PC-3 (cell line): ENCODE measurements around the gene SLC30A3. TPM values are rescaled to one million over a fixed set of nuclear protein-coding genes. Genes with fewer than 3 reads are reported as not detected.
A peak's percentile ranks its signal among the peaks of the same experiment; 100 is the strongest.

Experiments
- ATAC-seq: fragments of 200-7000 bp; cut with Tn5 transposase; 2 replicates; pipeline ENCODE4 v1.9.1; 2020; ENCODE audit warnings: mild to moderate bottlenecking, moderate library complexity
- BruUV-seq: library from RNA; stranded (reverse); fragments of 400-500 nt; replicated peaks from 2 replicates; lab custom pipeline; 2021; lab: Mats Ljungman, UMichigan
- CTCF ChIA-PET: fragments of 300-600 bp; sonication (Branson Sonifier 250); formaldehyde crosslinking; loops from one replicate; lab custom pipeline; 2022; ENCODE audit warnings: antibody characterized with exemption; lab: Charles Lee
- POLR2A ChIA-PET: fragments of 300-600 bp; sonication (Branson Sonifier 250); formaldehyde crosslinking; loops from one replicate; lab custom pipeline; 2022; ENCODE audit warnings: antibody characterized with exemption; ENCODE audit not compliant: unreplicated experiment; lab: Charles Lee
- DNase-seq: peaks from one replicate; pipeline ENCODE4 v3.0.0-alpha.2; 2015
- H2AFZ ChIP-seq: fragments of 300-600 bp; sonication (generic); 2 replicates; pipeline ENCODE4 v1.6.0; 2016; ENCODE audit warnings: antibody characterized with exemption, low read length
- H3F3A ChIP-seq: fragments of 300-600 bp; sonication (generic); one replicate; pipeline ENCODE4 v1.6.0; 2017; ENCODE audit warnings: antibody characterized with exemption, low read length, control low read depth, mild to moderate bottlenecking; ENCODE audit not compliant: unreplicated experiment
- H3K27ac ChIP-seq: fragments of 300-600 bp; sonication (generic); 2 replicates; pipeline ENCODE4 v1.5.1; 2016; ENCODE audit warnings: mild to moderate bottlenecking, low read length
- H3K27me3 ChIP-seq: fragments of 300-600 bp; sonication (generic); 2 replicates; pipeline ENCODE4 v1.6.1; 2016; ENCODE audit warnings: low read length, mixed read lengths
- H3K36me3 ChIP-seq: fragments of 300-600 bp; sonication (generic); 2 replicates; pipeline ENCODE4 v1.6.1; 2016; ENCODE audit warnings: low read depth, mixed run types, low read length, mixed read lengths
- H3K4me1 ChIP-seq: fragments of 300-600 bp; sonication (generic); 2 replicates; pipeline ENCODE4 v1.5.1; 2016; ENCODE audit warnings: low read length; ENCODE audit not compliant: insufficient read depth
- H3K4me2 ChIP-seq: fragments of 300-600 bp; sonication (generic); 2 replicates; pipeline ENCODE4 v1.6.0; 2016; ENCODE audit warnings: low read length
- H3K4me3 ChIP-seq: fragments of 300-600 bp; sonication (generic); 2 replicates; pipeline ENCODE4 v1.5.1; 2016; ENCODE audit warnings: mild to moderate bottlenecking, low read length, mixed read lengths
- H3K79me2 ChIP-seq: fragments of 300-600 bp; sonication (generic); 2 replicates; pipeline ENCODE4 v1.6.1; 2017; ENCODE audit warnings: low read length, mixed read lengths
- H3K9ac ChIP-seq: fragments of 300-600 bp; sonication (generic); 2 replicates; pipeline ENCODE4 v1.6.0; 2016; ENCODE audit warnings: mild to moderate bottlenecking, low read length
- H3K9me2 ChIP-seq: fragments of 300-600 bp; sonication (generic); replicated peaks from 2 replicates; pipeline ENCODE4 v1.6.1; 2016; ENCODE audit warnings: mixed run types, low read length, mixed read lengths
- H3K9me3 ChIP-seq: fragments of 300-600 bp; sonication (generic); 2 replicates; pipeline ENCODE4 v1.6.1; 2016; ENCODE audit warnings: low read length, mixed read lengths
- H4K20me1 ChIP-seq: fragments of 300-600 bp; sonication (generic); 2 replicates; pipeline ENCODE4 v1.6.1; 2016; ENCODE audit warnings: low read length, mixed read lengths
- EZH2 ChIP-seq: fragments of 300-600 bp; sonication (generic); IDR thresholded peaks from one replicate; pipeline ENCODE4 v1.6.1; 2017; ENCODE audit warnings: antibody characterized with exemption, mild to moderate bottlenecking, low read length; ENCODE audit not compliant: unreplicated experiment
- EZH2phosphoT487 ChIP-seq: fragments of 300-600 bp; sonication (generic); IDR thresholded peaks from 2 replicates; pipeline ENCODE4 v1.6.1; 2018; ENCODE audit warnings: mild to moderate bottlenecking, antibody characterized with exemption, low read length, borderline replicate concordance
- intact Hi-C: fragments of 100-400 bp; cut with micrococcal nuclease; formaldehyde crosslinking; loops from 2 replicates; pipeline ENCODE4 v1.9.0; 2023
- total RNA-seq: library from RNA; depleted of rRNA; stranded (reverse); fragments of >200 nt; gene quantifications from 2 replicates; pipeline ENCODE4 v1.2.3, GENCODE V29; 2014
- TF ChIP-seq, protein P1 (sequence below): fragments of 300-600 bp; sonication (generic); conservative IDR thresholded peaks from 2 replicates; pipeline ENCODE4 v1.5.1; 2017; ENCODE audit warnings: antibody characterized with exemption, low read depth, mild to moderate bottlenecking, low read length

Gene SLC30A3
- total RNA-seq, 1 experiment from 2014 or later: 0.36 TPM

DNA sequence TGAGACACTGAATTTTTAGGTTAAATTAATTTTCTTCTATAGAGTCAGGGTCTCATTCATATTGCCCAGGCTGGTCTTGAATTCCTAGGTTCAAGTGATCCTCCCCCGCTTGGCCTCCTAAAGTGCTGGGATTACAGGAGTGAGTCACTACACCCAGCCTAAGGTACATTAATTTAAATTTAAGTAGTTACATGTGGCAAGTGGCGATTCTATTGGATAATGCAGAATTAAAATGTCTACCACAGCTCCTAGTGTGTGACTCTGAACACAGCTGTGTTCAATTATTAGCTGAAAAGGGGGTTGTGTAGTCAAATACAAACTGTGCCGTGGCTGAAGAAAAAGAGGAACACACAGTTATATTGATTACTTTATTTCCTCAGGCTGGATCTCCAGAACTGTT lies 47.9 kb downstream of the SLC30A3 start:
- TF ChIP-seq EZH2 (no peak), EZH2phosphoT487 (no peak)
- TF ChIP-seq, protein P1, sequence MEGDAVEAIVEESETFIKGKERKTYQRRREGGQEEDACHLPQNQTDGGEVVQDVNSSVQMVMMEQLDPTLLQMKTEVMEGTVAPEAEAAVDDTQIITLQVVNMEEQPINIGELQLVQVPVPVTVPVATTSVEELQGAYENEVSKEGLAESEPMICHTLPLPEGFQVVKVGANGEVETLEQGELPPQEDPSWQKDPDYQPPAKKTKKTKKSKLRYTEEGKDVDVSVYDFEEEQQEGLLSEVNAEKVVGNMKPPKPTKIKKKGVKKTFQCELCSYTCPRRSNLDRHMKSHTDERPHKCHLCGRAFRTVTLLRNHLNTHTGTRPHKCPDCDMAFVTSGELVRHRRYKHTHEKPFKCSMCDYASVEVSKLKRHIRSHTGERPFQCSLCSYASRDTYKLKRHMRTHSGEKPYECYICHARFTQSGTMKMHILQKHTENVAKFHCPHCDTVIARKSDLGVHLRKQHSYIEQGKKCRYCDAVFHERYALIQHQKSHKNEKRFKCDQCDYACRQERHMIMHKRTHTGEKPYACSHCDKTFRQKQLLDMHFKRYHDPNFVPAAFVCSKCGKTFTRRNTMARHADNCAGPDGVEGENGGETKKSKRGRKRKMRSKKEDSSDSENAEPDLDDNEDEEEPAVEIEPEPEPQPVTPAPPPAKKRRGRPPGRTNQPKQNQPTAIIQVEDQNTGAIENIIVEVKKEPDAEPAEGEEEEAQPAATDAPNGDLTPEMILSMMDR: no peak
- Histone ChIP-seq H2AFZ (no peak overlapping the region), H3K4me1 (peaks cover 32% of the 10 kb centered on the region), H3K27ac (no peak overlapping the region), H3K79me2 (peaks cover 48% of the 10 kb centered on the region), H3K27me3 (no peaks in the 10 kb centered on the region), H3K4me2 (no peak overlapping the region), H3K36me3 (peaks cover 16% of the 10 kb centered on the region), H3K9ac (no peak overlapping the region), H3K4me3 (no peak overlapping the region), H4K20me1 (no peaks in the 10 kb centered on the region), H3K9me3 (no peaks in the 10 kb centered on the region), H3K9me2 (no peaks in the 10 kb centered on the region), H3F3A (no peaks in the 10 kb centered on the region)
- ATAC-seq: no peak
- CTCF ChIA-PET: no interaction called here
- no peak for DNase-seq
- intact Hi-C loops: loop anchor here (5.0 kb wide), 1 partner anchor 67 kb away; the partner anchor contains the start of gene TRIM54
- POLR2A ChIA-PET: no interaction called here
- BruUV-seq: no TSS peak

DNA sequence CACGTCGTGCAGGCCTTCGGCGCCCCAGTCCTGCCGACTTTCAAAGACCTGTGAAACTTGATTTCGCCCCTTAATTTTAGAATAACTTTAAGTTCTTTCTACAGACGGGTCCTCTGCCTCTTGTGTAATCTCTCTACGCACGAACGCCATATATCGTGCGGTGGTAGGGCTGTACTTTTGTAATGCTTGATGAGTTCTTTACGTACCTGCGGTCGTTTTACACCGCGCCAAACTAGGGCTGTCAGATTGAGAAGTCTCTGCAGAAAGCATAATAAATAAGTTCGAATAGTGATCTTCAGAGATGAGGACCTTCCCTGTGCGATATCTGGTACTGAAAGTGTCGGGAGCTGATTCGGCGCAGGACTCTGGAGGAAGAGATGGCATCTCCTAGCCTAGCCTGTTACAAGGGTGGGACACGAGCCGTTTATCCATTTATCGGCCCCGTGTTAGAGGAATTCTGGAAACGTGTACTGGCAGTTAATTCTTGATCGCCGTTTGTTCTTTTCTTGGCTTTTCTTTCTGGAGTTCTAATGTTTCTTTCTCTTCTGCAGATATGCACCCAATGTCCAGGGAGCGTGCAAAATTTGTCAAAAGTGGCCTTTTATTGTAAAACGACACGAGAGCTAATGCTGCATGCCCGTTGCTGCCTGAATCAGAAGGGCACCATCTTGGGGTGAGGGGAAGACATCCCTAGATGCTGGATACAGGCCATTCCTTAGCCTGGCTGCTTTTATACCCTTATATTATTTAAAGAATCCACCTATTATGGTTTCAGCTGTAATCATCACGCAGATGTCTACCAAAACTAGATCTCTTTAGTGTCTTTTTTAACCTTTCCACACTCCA lies 50.0 kb downstream of the SLC30A3 start:
- CTCF ChIA-PET: no interaction called here

More for the DNA sequence above, 50.0 kb downstream of the SLC30A3 start:
- H4K20me1 ChIP-seq: no peaks in the 10 kb centered on the region
- H3K9me2 ChIP-seq: no peaks in the 10 kb centered on the region
- peak overlapping the region; percentile 88 for H3K4me2 ChIP-seq
- H3F3A ChIP-seq: no peaks in the 10 kb centered on the region
- H2AFZ ChIP-seq: peak overlapping the region; percentile 90
- H3K4me1 ChIP-seq: peaks cover 24% of the 10 kb centered on the region
- peak; percentile 3 for ATAC-seq
- intact Hi-C loops: loop anchor here (5.0 kb wide), 1 partner anchor 69 kb away; the partner anchor contains the start of gene TRIM54
- TSS peak; percentile 50 for BruUV-seq
- H3K79me2 ChIP-seq: peaks cover 40% of the 10 kb centered on the region
- H3K36me3 ChIP-seq: peaks cover 4% of the 10 kb centered on the region
- DNase-seq: peak; percentile 37
- no peaks in the 10 kb centered on the region for H3K9me3 ChIP-seq
- H3K4me3 ChIP-seq: peak overlapping the region; percentile 83
- H3K27ac ChIP-seq: peak overlapping the region; percentile 81
- H3K27me3 ChIP-seq: no peaks in the 10 kb centered on the region
- POLR2A ChIA-PET: no interaction called here
- H3K9ac ChIP-seq: peak overlapping the region; percentile 98
- TF ChIP-seq EZH2phosphoT487 (no peak), EZH2 (no peak)
- TF ChIP-seq, protein P1: no peak
